ENCODE measurements around the gene FBXL14.

DNA sequence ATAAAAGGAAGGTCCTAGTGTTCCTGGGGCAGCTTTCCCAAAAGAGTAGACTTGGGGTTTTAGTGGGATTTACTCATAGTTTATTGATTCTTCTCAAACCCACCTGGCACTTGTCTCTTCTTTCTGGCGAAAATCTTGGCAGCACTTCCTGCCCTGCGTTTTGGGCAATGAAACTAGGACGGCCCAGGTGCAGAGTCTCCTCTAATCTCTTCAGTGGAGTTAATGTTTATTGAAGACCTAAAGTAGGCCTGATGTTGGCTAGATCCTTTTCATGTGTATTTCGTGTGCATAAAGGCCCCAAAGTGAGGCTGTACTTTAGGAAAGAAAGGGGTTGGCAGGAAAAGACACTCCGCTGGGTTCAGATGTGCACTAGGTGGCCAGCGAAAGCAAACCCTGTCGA lies 39.8 kb upstream of the FBXL14 start:
- TF ChIP-seq NFRKB (IDR thresholded peaks at IDR 0.05) (no peak), FOXK2 (IDR thresholded peaks at IDR 0.05) (no peak), FOXA1 (IDR thresholded peaks at IDR 0.05) (no peak), HDGF (IDR thresholded peaks at IDR 0.05; ENCODE audit: borderline replicate concordance) (no peak)

Measured in HEK293T (cell line).